ENCODE results near the gene ARID1A.

DNA sequence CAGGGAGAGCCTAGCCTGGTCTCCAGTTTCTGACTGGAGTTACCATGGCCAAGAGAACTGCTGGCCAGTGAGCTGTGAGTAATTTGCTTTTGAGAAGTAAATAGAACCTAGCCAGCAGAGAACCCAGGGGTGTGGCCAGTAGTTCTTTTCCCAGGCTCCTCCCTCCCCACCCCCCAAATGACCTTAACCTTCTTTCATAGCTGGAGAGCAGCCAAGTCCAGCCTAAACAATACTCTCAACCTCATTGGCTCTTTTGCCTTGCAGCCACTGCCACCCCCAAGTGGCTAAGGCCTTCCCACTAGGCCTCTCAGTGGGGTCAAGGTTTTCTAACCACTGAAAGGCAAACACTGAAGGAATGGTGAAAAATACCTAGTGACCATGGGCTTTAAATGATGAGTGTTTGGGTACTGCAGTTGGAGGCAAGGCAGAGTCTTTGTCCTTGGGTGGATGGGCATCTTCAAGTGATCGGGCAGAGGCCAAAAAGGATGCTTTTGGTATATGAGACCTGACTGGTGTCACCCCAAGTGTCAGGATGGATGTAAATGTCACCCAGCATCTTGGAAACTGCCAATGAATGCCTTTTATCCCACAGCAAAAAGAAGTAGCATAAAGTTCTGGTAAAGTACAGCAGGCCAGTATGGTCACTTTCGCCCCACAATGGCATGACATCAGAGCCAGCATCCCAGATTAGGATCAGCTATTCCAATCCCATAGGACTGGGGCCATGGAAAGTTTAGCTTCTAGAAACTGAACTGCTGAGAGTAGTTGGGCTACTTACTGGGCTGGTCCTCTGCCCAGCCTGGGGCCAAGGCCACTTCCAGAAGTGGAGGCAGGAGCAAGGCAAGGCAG, 88.4 kb downstream of the ARID1A start:
- TF ChIP-seq, protein P1, sequence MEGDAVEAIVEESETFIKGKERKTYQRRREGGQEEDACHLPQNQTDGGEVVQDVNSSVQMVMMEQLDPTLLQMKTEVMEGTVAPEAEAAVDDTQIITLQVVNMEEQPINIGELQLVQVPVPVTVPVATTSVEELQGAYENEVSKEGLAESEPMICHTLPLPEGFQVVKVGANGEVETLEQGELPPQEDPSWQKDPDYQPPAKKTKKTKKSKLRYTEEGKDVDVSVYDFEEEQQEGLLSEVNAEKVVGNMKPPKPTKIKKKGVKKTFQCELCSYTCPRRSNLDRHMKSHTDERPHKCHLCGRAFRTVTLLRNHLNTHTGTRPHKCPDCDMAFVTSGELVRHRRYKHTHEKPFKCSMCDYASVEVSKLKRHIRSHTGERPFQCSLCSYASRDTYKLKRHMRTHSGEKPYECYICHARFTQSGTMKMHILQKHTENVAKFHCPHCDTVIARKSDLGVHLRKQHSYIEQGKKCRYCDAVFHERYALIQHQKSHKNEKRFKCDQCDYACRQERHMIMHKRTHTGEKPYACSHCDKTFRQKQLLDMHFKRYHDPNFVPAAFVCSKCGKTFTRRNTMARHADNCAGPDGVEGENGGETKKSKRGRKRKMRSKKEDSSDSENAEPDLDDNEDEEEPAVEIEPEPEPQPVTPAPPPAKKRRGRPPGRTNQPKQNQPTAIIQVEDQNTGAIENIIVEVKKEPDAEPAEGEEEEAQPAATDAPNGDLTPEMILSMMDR (IDR thresholded peaks at IDR 0.05), result no peak
- TF ChIP-seq EZH2phosphoT487 (IDR thresholded peaks at IDR 0.05), result no peak
- TF ChIP-seq EZH2 (IDR thresholded peaks at IDR 0.05), result no peak

All from neural progenitor cell (in vitro differentiated cells).